ENCODE data around the gene ALDH3B1. TPM values are rescaled to one million over a fixed set of nuclear protein-coding genes. Genes with fewer than 3 reads are reported as not detected.

Gene ALDH3B1
- polyA plus RNA-seq, 1 experiment: 24.0 TPM

DNA sequence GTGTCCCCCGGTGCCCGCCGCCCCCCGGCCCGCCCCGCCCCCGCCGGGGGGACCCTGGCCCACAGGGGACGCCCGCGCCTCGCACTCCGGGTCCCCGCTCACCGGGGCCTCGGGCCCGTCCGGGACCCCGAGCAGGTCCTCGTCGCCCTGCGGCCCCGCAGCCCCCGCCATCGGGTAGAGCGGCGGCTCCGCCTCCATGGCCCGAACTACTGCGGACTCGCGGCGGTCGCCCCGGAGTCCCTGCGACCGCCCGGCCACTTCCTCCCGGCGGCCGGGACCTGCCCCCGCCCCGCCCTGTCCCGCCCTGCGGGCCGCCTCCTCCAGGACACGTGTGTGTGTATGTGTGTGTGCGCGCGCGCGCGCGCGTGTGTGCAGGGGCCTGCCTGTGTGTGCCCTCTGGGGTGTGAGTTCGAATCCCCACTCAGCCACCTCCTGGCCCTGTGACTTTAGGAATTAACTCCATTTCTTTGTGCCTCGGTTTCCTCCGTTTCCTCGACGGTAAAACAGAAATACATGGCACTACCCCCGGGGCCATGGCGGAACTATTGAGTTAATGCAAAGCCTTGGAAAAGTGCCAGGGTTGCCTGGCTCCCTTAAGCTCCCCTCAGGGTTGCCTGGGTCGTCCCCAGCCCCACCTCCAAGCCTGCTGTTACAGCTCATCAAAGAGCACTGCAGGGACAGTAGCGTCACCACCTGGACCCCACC, 6.1 kb upstream of the ALDH3B1 start, which contains the start of gene UNC93B1:
Gene UNC93B1 (minus strand): TSS at position 252 of the 705 bp plus-strand sequence. CDS start 54 bp downstream, at position 198.
- CTCF ChIA-PET: no interaction called here
- POLR2A ChIA-PET: no interaction called here

DNA sequence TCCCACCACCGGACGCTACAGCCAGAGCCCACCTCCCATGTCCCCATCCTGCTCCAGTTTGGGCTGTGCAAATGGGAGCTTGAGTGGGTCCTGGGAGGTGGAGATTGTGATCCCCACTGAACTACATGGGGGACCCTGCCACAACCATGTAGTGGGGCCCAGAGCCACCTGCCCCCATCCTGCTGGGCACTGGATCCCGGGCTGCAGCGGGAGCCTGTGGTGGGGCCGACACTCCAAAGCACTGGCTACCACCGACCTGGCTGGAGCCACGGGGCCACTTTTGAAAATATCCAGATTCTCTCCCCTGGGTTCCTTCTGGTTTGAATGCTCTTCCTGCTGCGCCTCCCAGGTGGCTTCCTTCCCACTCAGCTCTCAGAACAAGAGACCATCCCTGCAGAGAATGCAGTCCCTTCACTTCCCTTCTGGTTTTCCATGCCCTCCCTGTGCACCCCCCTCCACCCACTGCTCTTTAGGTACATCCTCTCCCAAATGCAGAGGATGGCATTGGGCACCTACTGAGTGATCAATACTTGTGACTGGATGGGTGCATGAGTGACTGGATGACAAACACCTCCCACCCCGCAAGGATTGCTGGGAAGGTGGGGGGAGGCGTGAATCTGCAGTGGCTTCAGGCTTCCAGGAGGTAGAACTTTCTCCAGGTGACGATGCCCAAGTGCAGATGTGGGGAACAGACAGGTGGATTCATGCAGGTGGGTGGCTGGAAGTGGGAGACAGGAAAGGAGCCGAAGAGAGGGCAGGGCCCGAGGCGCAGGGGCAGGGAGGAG, 5.4 kb upstream of the ALDH3B1 start:
- CTCF ChIA-PET: interaction anchor here (1.2 kb wide), 1 partner anchor 11 kb away, joined by 4 read pairs; no protein-coding TSS in a partner anchor

More for the DNA sequence above, 6.1 kb upstream of the ALDH3B1 start, which contains the start of gene UNC93B1:
- no peak for DNase-seq (ENCODE audit: low read depth, low spot score)
- H3K27ac ChIP-seq (ENCODE audit: low read depth, low read length): no peak within 1 kb of the TSS
- H3K9me3 ChIP-seq (ENCODE audit: control insufficient read depth, insufficient read depth, low read length): no peaks in the 10 kb centered on the region; the same call in 1 of the 2 replicates
- H3K4me3 ChIP-seq (ENCODE audit: low read depth, low read length): peak within 1 kb of the TSS; percentile 65
- no peaks in the 10 kb centered on the region for H3K27me3 ChIP-seq (ENCODE audit: control insufficient read depth, insufficient read depth, low read length)
- TF ChIP-seq, protein P1, sequence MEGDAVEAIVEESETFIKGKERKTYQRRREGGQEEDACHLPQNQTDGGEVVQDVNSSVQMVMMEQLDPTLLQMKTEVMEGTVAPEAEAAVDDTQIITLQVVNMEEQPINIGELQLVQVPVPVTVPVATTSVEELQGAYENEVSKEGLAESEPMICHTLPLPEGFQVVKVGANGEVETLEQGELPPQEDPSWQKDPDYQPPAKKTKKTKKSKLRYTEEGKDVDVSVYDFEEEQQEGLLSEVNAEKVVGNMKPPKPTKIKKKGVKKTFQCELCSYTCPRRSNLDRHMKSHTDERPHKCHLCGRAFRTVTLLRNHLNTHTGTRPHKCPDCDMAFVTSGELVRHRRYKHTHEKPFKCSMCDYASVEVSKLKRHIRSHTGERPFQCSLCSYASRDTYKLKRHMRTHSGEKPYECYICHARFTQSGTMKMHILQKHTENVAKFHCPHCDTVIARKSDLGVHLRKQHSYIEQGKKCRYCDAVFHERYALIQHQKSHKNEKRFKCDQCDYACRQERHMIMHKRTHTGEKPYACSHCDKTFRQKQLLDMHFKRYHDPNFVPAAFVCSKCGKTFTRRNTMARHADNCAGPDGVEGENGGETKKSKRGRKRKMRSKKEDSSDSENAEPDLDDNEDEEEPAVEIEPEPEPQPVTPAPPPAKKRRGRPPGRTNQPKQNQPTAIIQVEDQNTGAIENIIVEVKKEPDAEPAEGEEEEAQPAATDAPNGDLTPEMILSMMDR (IDR thresholded peaks at IDR 0.05; ENCODE audit: low read depth, low read length): no peak

DNA sequence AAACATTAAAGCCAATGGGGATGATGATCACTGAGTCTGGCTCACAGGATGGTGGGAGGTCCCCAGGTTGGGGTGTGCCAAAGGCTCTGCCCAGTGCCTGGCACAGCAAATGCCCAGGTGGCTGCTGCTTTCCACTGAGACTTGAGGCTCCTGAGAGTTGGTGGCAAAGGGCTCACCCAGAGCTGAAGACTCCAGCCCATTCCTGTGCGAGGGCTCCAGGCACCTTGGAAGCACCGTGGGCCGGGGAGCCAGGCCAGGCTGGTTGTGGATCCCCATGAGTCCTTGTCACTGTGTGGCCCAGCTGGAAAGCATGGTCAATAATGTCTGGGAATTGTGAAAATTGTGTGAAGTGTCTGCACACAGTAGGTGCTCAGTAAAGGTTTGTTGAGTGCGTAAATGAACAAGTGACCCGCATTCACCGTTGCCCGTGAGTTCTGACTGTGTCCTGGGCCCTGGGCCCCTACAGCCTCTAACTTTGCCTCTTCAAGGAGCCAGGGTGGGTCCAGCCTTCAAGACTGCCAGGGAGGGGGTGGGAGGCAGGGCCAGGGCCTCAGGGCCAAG, 3.4 kb upstream of the ALDH3B1 start:
- Histone ChIP-seq H3K9me3 (ENCODE audit: control insufficient read depth, insufficient read depth, low read length) (no peaks in the 10 kb centered on the region; the same call in 1 of the 2 replicates), H3K27ac (ENCODE audit: low read depth, low read length) (no peak overlapping the region), H3K27me3 (ENCODE audit: control insufficient read depth, insufficient read depth, low read length) (no peaks in the 10 kb centered on the region), H3K4me3 (ENCODE audit: low read depth, low read length) (no peak overlapping the region)
- ChIA-PET CTCF (no interaction called here), POLR2A (no interaction called here)
- TF ChIP-seq, protein P1 (IDR thresholded peaks at IDR 0.05; ENCODE audit: low read depth, low read length): no peak
- DNase-seq (ENCODE audit: low read depth, low spot score): no peak

More for the DNA sequence above, 5.4 kb upstream of the ALDH3B1 start:
- Histone ChIP-seq H3K27ac (ENCODE audit: low read depth, low read length) (no peak overlapping the region), H3K27me3 (ENCODE audit: control insufficient read depth, insufficient read depth, low read length) (no peaks in the 10 kb centered on the region), H3K4me3 (ENCODE audit: low read depth, low read length) (peak overlapping the region; percentile 65), H3K9me3 (ENCODE audit: control insufficient read depth, insufficient read depth, low read length) (no peaks in the 10 kb centered on the region; the same call in 1 of the 2 replicates)
- DNase-seq (ENCODE audit: low read depth, low spot score): no peak
- TF ChIP-seq, protein P1 (IDR thresholded peaks at IDR 0.05; ENCODE audit: low read depth, low read length): no peak
- POLR2A ChIA-PET: no interaction called here

DNA sequence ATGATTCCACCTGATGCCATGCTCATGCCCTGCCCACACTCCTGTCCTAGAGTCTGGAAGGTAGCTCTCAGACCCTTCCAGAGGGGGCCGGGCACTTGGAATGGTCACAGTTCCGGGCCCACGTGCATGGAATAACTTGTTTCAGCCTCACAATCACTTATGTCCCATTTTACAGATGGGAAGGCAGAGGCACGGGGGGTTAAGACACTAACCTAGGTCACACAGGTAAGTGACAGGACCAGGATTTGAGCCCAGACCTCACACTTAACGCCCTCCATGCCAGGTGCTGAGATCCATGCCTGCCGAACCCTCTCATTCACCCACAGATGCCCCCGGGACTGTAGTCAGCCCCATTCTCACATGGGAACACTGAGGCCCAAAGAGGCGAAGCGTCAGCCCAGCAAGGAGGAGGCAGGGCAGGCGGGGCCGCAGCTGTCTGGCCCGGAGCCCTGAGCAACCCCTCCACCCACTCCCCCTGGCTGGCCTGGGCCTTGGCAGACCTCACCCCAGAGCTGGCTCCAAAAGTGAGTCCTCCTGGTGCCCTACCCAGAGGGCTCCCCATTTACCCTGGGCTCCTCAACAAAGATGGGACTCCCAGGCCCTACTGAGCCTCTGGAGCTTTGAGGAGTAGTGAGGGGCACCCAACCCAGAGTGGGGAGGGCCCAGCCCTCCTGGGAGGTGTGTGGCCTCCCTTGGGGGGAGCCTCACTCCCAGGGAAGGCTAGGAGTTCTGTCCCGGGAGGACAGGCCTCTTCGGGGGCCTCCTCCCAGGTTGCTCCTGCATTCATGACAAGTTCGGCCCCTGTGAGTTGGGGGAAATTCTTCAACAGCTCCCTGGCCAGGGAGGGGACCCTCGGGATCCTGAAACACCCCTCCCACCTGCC, 2.4 kb upstream of the ALDH3B1 start:
- POLR2A ChIA-PET: no interaction called here
- Histone ChIP-seq H3K27me3 (ENCODE audit: control insufficient read depth, insufficient read depth, low read length) (no peaks in the 10 kb centered on the region), H3K27ac (ENCODE audit: low read depth, low read length) (no peak overlapping the region), H3K9me3 (ENCODE audit: control insufficient read depth, insufficient read depth, low read length) (no peaks in the 10 kb centered on the region; the same call in 1 of the 2 replicates), H3K4me3 (ENCODE audit: low read depth, low read length) (no peak overlapping the region)
- CTCF ChIA-PET: no interaction called here
- TF ChIP-seq, protein P1 (IDR thresholded peaks at IDR 0.05; ENCODE audit: low read depth, low read length): no peak
- no peak for DNase-seq (ENCODE audit: low read depth, low spot score)
